Neural progenitor cell (in vitro differentiated cells): ENCODE measurements around the gene OR2AT4.

Experiments used
- EZH2phosphoT487 ChIP-seq: fragments of 200-600 bp; sonication (generic); IDR thresholded peaks from 2 replicates; pipeline ENCODE4 v1.6.1; 2017; ENCODE audit warnings: antibody characterized with exemption
- TF ChIP-seq, protein P1 (sequence below): fragments of 200-600 bp; sonication (generic); IDR thresholded peaks from 2 replicates; pipeline ENCODE4 v1.5.1; 2017; ENCODE audit warnings: antibody characterized with exemption, mild to moderate bottlenecking

DNA sequence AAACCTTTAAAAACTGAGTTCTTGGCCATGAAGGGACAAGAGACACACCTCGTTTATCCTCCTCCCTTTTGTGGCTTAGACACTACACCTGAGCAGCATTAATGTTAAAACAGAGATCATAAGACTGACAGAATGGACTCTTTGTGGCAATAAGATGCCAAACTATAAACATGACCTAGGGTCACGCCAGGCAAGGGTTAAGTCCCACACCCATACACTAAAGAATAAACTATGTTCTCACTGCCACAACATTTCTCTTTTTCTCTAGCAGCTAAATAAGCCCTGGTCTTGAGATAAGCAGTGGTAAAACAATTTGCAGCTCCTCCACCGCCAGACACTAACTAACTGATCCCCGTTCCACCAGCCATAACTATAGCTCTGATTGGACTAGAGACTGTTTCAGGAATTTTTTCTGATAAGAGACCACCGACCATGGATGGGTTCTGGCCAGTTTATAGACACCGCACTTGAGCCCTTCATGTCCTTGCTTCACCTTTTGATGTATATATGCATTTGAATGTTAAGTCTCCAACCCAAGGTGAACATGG lies 49.4 kb upstream of the OR2AT4 start:
- TF ChIP-seq, protein P1, sequence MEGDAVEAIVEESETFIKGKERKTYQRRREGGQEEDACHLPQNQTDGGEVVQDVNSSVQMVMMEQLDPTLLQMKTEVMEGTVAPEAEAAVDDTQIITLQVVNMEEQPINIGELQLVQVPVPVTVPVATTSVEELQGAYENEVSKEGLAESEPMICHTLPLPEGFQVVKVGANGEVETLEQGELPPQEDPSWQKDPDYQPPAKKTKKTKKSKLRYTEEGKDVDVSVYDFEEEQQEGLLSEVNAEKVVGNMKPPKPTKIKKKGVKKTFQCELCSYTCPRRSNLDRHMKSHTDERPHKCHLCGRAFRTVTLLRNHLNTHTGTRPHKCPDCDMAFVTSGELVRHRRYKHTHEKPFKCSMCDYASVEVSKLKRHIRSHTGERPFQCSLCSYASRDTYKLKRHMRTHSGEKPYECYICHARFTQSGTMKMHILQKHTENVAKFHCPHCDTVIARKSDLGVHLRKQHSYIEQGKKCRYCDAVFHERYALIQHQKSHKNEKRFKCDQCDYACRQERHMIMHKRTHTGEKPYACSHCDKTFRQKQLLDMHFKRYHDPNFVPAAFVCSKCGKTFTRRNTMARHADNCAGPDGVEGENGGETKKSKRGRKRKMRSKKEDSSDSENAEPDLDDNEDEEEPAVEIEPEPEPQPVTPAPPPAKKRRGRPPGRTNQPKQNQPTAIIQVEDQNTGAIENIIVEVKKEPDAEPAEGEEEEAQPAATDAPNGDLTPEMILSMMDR = no peak
- TF ChIP-seq EZH2phosphoT487 = no peak
